ENCODE measurements around the gene RFX7. TPM values are rescaled to one million over a fixed set of nuclear protein-coding genes. Genes with fewer than 3 reads are reported as not detected.

The RFX7 gene
- total RNA-seq, 1 experiment from 2014 or later: 34.4 TPM

DNA sequence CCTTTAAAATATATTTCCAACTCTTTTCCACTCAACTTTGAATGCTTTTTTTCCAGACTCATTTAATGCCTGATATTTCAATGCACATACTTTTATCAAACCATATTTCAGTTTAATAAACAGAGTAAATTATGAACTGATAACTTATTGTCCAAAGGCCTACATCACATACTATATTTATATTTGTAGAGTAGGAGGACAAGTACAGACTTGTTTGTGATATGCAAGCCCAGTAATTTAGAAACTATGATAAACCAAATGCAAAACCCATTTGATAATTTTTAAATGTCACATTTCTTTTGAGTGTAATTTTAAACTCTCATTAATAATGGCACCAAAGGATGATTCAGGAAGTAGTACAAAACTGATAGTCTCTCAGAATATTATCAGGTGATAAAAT lies 3.3 kb downstream of the RFX7 start:
- intact Hi-C loops (cut with micrococcal nuclease; ENCODE audit: unreplicated experiment): loop anchor here (5.0 to 10.0 kb wide), 2 partner anchors 124 to 248 kb away; partner anchors contain the start of genes NEDD4 and TEX9
- Histone ChIP-seq H3K27ac (ENCODE audit: low read depth, low read length, poor library complexity, severe bottlenecking) (no peak overlapping the region), H3K27me3 (replicated peaks; ENCODE audit: insufficient read depth, low read depth, low read length, poor library complexity) (no peaks in the 10 kb centered on the region), H3K9me3 (ENCODE audit: low read depth, low read length, poor library complexity, severe bottlenecking) (no peaks in the 10 kb centered on the region), H3K36me3 (ENCODE audit: insufficient read depth, low read length, poor library complexity, severe bottlenecking) (no peaks in the 10 kb centered on the region), H3K4me1 (ENCODE audit: insufficient read depth, low read length, poor library complexity, severe bottlenecking) (peaks cover 24% of the 10 kb centered on the region), H3K4me3 (ENCODE audit: low read depth, low read length, poor library complexity, severe bottlenecking) (no peak overlapping the region)
- TF ChIP-seq, protein P1, sequence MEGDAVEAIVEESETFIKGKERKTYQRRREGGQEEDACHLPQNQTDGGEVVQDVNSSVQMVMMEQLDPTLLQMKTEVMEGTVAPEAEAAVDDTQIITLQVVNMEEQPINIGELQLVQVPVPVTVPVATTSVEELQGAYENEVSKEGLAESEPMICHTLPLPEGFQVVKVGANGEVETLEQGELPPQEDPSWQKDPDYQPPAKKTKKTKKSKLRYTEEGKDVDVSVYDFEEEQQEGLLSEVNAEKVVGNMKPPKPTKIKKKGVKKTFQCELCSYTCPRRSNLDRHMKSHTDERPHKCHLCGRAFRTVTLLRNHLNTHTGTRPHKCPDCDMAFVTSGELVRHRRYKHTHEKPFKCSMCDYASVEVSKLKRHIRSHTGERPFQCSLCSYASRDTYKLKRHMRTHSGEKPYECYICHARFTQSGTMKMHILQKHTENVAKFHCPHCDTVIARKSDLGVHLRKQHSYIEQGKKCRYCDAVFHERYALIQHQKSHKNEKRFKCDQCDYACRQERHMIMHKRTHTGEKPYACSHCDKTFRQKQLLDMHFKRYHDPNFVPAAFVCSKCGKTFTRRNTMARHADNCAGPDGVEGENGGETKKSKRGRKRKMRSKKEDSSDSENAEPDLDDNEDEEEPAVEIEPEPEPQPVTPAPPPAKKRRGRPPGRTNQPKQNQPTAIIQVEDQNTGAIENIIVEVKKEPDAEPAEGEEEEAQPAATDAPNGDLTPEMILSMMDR (conservative IDR thresholded peaks at IDR 0.05; ENCODE audit: low read depth, low read length): no peak
- no peak for TF ChIP-seq EZH2 (IDR thresholded peaks at IDR 0.05; ENCODE audit: borderline replicate concordance, low read depth, low read length, poor library complexity, severe bottlenecking)
- ChIA-PET POLR2A (ENCODE audit: low non-redundant PET) (no interaction called here), CTCF (no interaction called here)
- BruUV-seq (replicated peaks): no TSS peak
- DNase-seq (ENCODE audit: low spot score): no peak

DNA sequence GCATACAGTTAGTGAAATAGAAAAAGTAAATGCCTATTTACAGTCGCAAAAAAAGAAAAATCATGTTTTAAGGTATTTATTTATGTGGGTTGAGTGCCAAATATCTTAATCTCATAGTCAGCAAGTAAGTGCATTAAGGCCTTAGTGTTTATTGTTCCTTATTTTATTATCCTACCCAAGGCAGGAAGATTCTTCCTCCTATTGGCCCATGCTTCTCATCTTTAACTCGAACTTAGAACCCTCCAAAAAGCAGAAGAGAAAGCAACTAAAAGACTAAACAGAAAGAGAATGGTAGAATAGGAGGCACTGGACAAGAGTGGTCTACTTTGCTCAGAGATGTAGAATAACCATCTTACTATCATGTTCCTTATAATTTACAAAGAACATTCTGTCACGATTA lies 7.5 kb downstream of the RFX7 start:
- TF ChIP-seq, protein P1 (conservative IDR thresholded peaks at IDR 0.05; ENCODE audit: low read depth, low read length): no peak
- TF ChIP-seq EZH2 (IDR thresholded peaks at IDR 0.05; ENCODE audit: borderline replicate concordance, low read depth, low read length, poor library complexity, severe bottlenecking): no peak
- intact Hi-C loops (cut with micrococcal nuclease; ENCODE audit: unreplicated experiment): no loop called here
- no TSS peak for BruUV-seq (replicated peaks)
- ChIA-PET CTCF (no interaction called here), POLR2A (ENCODE audit: low non-redundant PET) (no interaction called here)
- peaks cover 25% of the 10 kb centered on the region for H3K9me3 ChIP-seq (ENCODE audit: low read depth, low read length, poor library complexity, severe bottlenecking)
- no peak for DNase-seq (ENCODE audit: low spot score)
- no peak overlapping the region for H3K27ac ChIP-seq (ENCODE audit: low read depth, low read length, poor library complexity, severe bottlenecking)
- H3K4me3 ChIP-seq (ENCODE audit: low read depth, low read length, poor library complexity, severe bottlenecking): no peak overlapping the region
- no peaks in the 10 kb centered on the region for H3K36me3 ChIP-seq (ENCODE audit: insufficient read depth, low read length, poor library complexity, severe bottlenecking)
- no peaks in the 10 kb centered on the region for H3K27me3 ChIP-seq (replicated peaks; ENCODE audit: insufficient read depth, low read depth, low read length, poor library complexity)
- peaks cover 8% of the 10 kb centered on the region for H3K4me1 ChIP-seq (ENCODE audit: insufficient read depth, low read length, poor library complexity, severe bottlenecking)

DNA sequence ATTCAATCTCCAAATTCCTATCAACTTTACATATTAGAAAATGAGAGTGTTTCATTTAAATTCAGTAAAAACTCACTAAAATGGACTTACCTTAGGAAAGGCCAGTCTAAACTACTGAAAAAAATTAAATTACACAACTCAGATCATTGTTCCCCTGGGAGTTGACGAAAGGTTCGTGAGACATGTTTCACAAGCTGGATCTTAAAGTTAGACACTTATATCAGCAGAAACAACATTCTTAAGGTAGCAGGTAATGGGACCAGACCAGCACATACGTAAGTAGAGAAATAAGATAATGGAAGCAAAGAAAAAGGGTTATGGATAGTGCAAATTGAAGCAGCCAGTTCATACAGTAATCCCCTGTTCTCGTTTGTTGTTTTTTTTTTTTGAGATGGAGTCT lies 8.9 kb downstream of the RFX7 start:
- POLR2A ChIA-PET (ENCODE audit: low non-redundant PET): no interaction called here
- intact Hi-C loops (cut with micrococcal nuclease; ENCODE audit: unreplicated experiment): no loop called here

More for the DNA sequence above, 8.9 kb downstream of the RFX7 start:
- no peak for DNase-seq (ENCODE audit: low spot score)
- H3K4me3 ChIP-seq (ENCODE audit: low read depth, low read length, poor library complexity, severe bottlenecking): no peak overlapping the region
- BruUV-seq (replicated peaks): no TSS peak
- H3K27me3 ChIP-seq (replicated peaks; ENCODE audit: insufficient read depth, low read depth, low read length, poor library complexity): no peaks in the 10 kb centered on the region
- TF ChIP-seq EZH2 (IDR thresholded peaks at IDR 0.05; ENCODE audit: borderline replicate concordance, low read depth, low read length, poor library complexity, severe bottlenecking): no peak
- TF ChIP-seq, protein P1 (conservative IDR thresholded peaks at IDR 0.05; ENCODE audit: low read depth, low read length): no peak
- CTCF ChIA-PET: no interaction called here
- no peaks in the 10 kb centered on the region for H3K36me3 ChIP-seq (ENCODE audit: insufficient read depth, low read length, poor library complexity, severe bottlenecking)
- H3K9me3 ChIP-seq (ENCODE audit: low read depth, low read length, poor library complexity, severe bottlenecking): peaks cover 33% of the 10 kb centered on the region
- no peak overlapping the region for H3K27ac ChIP-seq (ENCODE audit: low read depth, low read length, poor library complexity, severe bottlenecking)
- no peaks in the 10 kb centered on the region for H3K4me1 ChIP-seq (ENCODE audit: insufficient read depth, low read length, poor library complexity, severe bottlenecking)
